Uterus (tissue), 2 donors: Measurements from ENCODE around the gene SRRM1.

Experiments
- CTCF ChIP-seq, 4 experiments: fragments of 200-600 bp in 2 of 4; fragments of 450-650 bp in 2 of 4; sonication (generic) in 2 of 4; IDR thresholded peaks; one replicate each; pipeline ENCODE4 v1.5.1; 2016 to 2019; ENCODE audit warnings: antibody characterized with exemption in 4 of 4, mild to moderate bottlenecking in 2 of 4, moderate library complexity in 1 of 4
- POLR2A ChIP-seq, 2 donors: fragments of 450-650 bp; IDR thresholded peaks; one replicate each; pipeline ENCODE4 v1.6.1; 2016; ENCODE audit warnings: antibody characterized with exemption in 2 of 2, mild to moderate bottlenecking in 1 of 2, moderate library complexity in 1 of 2

- TF ChIP-seq CTCF (IDR thresholded peaks at IDR 0.05) (no peak), POLR2A (IDR thresholded peaks at IDR 0.05) (no peak)
Observed at GRCh38 chr1:24707687-24708086, 64.6 kb downstream of the SRRM1 start.
